ENCODE results near the gene ZYX. TPM values are rescaled to one million over a fixed set of nuclear protein-coding genes. Genes with fewer than 3 reads are reported as not detected.
A peak's percentile ranks its signal among the peaks of the same experiment; 100 is the strongest.

ZYX gene
- polyA plus RNA-seq, 1 experiment = 32.6 TPM

GRCh38 chr7:143361552-143362130 lies 19.5 kb upstream of the ZYX start:
- CTCF ChIA-PET = no interaction called here
- TF ChIP-seq CTCF (IDR thresholded peaks at IDR 0.05; ENCODE audit: low read depth, low read length) = no peak
- Histone ChIP-seq H3K27ac (ENCODE audit: low read depth, low read length) (no peak overlapping the region), H3K27me3 (ENCODE audit: control insufficient read depth, insufficient read depth, low read length) (peaks cover 38% of the 10 kb centered on the region), H3K9me3 (ENCODE audit: control insufficient read depth, insufficient read depth, low read length) (no peaks in the 10 kb centered on the region; the same call in 1 of the 2 replicates), H3K4me3 (ENCODE audit: low read depth, low read length) (peak overlapping the region; percentile 69)
- POLR2A ChIA-PET = no interaction called here
- DNase-seq (ENCODE audit: low read depth, low spot score) = no peak

- DNase-seq (ENCODE audit: low read depth, low spot score) = no peak
- Histone ChIP-seq H3K27ac (ENCODE audit: low read depth, low read length) (no peak within 1 kb of the TSS), H3K27me3 (ENCODE audit: control insufficient read depth, insufficient read depth, low read length) (peaks cover 38% of the 10 kb centered on the region), H3K9me3 (ENCODE audit: control insufficient read depth, insufficient read depth, low read length) (no peaks in the 10 kb centered on the region; the same call in 1 of the 2 replicates), H3K4me3 (ENCODE audit: low read depth, low read length) (peak within 1 kb of the TSS; percentile 69)
- CTCF ChIA-PET = interaction anchor here (0.5 kb wide), 1 partner anchor 1839 kb away, joined by 3 read pairs; no protein-coding TSS in a partner anchor
- POLR2A ChIA-PET = no interaction called here
- TF ChIP-seq CTCF (IDR thresholded peaks at IDR 0.05; ENCODE audit: low read depth, low read length) = no peak
Observed at GRCh38 chr7:143362131-143363015, 18.8 kb upstream of the ZYX start, which contains the start of gene FAM131B. TSS of gene FAM131B (minus strand) at chr7:143362713. CDS start at chr7:143362603, 110 bp downstream.

GRCh38 chr7:143363016-143363937 lies 17.9 kb upstream of the ZYX start:
- POLR2A ChIA-PET = no interaction called here
- Histone ChIP-seq H3K27me3 (ENCODE audit: control insufficient read depth, insufficient read depth, low read length) (peaks cover 38% of the 10 kb centered on the region), H3K27ac (ENCODE audit: low read depth, low read length) (no peak overlapping the region), H3K4me3 (ENCODE audit: low read depth, low read length) (peak overlapping the region; percentile 32), H3K9me3 (ENCODE audit: control insufficient read depth, insufficient read depth, low read length) (no peaks in the 10 kb centered on the region; the same call in 1 of the 2 replicates)
- TF ChIP-seq CTCF (IDR thresholded peaks at IDR 0.05; ENCODE audit: low read depth, low read length) = no peak
- CTCF ChIA-PET = interaction anchor here (0.9 to 4.5 kb wide), 3 partner anchors 17 to 122 kb away, joined by 3 to 20 read pairs (median 4); no protein-coding TSS in a partner anchor
- DNase-seq (ENCODE audit: low read depth, low spot score) = no peak

GRCh38 chr7:143367972-143368371 lies 13.2 kb upstream of the ZYX start:
- POLR2A ChIA-PET = interaction anchor here (1.3 kb wide), 1 partner anchor 12 kb away, joined by 5 read pairs; no protein-coding TSS in a partner anchor
- H3K4me3 ChIP-seq (ENCODE audit: low read depth, low read length) = no peak overlapping the region
- H3K27me3 ChIP-seq (ENCODE audit: control insufficient read depth, insufficient read depth, low read length) = peaks cover 21% of the 10 kb centered on the region
- CTCF ChIA-PET = interaction anchor here (3.9 to 6.8 kb wide), 2 partner anchors 12 to 128 kb away, joined by 43 to 48 read pairs; no protein-coding TSS in a partner anchor
- H3K27ac ChIP-seq (ENCODE audit: low read depth, low read length) = no peak overlapping the region
- TF ChIP-seq CTCF (IDR thresholded peaks at IDR 0.05; ENCODE audit: low read depth, low read length) = no peak
- DNase-seq (ENCODE audit: low read depth, low spot score) = no peak
- no peaks in the 10 kb centered on the region for H3K9me3 ChIP-seq (ENCODE audit: control insufficient read depth, insufficient read depth, low read length)
